Measurements from ENCODE around the gene CDS2.

The CDS2 gene

DNA sequence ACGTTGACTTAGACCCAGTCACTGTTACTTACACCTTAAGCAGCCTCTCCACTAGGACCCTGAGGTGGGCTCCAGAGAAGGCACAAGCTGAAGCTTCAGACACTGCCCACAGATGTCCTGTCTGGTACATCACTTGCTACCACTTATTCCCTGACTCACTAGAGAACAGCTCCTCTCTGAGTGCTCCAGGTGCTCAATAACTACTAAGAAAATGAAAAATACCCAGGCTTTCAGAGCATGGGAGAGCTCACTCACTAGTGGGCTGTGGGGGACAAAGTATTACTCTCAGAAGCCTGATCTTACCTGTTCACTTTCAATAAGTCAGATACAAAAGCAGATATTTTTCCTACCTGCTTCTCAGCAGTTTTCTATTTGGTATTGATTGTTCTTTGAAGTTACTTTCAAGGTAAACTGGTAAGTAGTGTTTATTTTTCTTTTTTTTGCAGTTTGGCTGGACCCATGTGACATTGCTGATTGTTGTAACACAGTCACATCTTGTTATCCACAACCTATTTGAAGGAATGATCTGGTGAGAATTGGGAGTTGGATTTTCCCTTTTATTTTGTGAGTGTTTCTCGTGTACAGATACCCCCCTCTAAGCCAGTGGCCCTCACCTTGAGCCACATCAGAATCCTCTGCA is 55.9 kb downstream of the CDS2 start:
- DNase-seq, result no peak

DNA sequence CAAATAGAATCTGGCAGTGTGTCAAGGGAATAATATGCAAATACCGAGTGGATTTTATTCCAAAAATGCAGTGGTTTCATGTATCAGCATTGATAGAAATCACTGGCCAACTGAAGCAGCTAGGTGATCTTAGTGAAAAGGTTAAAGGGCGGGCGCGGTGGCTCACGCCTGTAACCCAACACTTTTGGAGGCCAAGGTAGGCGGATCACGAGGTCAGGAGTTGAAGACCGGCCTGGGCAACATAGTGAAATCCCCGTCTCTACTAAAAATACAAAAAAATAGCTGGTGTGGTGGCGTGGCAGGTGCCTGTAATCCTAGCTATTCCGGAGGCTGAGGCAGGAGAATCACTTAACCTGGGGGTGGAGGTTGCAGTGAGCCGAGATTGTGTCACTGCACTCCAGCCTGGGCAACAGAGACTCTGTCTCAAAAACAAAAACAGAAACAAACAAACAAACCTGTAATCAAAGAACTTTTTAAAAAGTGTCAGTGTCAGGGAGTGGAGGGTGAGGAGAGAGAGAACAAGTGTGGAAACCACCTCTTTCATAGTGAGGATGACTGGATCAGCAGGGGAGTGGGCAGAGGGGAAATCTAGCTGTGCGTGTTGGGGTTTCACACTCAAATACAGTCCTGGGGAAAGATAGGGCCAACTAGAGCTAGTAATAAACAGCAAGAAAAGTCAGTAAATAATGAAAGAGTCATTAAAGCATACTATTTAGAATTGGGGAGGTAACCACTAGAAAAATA is 57.1 kb downstream of the CDS2 start:
- no peak for DNase-seq

GRCh38 chr20:5184684-5185083 is 57.9 kb downstream of the CDS2 start:
- DNase-seq, result no peak

DNA sequence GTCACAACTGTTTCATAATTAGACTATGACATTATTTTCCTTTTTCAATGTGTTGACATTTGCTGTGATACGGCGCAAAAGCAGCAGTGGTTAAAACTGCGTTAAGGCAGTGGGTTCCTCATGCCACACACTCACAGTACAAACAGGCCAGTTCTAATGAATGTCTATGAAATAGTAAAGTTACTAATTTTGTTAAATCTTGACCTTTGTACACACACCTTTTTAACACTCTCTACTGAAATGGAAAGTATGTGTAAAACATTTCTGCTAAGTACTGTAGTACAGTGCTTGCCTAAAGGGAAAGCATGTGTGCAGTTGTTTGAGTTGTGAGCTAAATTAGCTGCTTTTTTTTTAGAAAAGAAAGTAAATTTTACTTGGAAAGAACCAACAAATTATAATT is 60.3 kb downstream of the CDS2 start:
- no peak for DNase-seq

DNA sequence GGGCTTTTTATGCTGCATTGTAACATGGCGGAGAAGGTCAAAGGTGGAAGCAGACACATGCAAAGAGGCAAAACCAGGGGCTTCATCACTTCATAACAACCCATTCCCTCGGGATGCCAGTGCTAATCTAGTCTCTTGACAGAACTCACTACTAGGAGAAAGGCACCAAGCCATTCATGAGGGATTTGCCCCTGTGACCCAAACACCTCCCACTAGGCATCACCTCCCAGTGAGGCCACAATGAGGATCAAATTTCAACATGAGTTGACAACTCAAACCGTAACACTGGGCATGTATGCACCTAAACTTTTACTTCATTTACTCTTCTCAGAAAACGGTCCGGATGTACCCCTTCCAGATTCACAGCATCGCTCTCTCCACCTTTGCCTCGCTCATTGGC is 61.9 kb downstream of the CDS2 start:
- no peak for DNase-seq

DNA sequence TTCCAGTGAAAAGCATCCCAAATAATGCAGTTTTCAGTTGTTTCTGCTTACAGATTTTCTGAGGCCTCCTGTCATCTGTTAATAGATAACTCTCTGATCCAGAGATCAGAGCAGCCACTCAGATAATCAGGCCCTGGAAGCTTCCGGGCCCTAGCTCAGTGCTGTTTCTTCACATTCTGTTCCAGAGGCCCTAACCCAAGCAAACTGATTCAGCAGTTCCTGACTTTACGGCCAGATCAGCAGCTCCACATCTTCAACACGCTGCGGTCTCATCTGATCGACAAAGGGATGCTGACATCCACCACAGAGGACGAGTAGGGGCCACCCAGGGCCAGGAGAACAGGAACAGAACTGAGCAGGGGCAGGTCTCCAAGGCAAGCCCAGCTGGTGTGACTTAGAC is 63.1 kb downstream of the CDS2 start:
- no peak for DNase-seq

- DNase-seq, result no peak
Observed at GRCh38 chr20:5190444-5190843, 63.6 kb downstream of the CDS2 start.

GRCh38 chr20:5191829-5192569 is 65.2 kb downstream of the CDS2 start:
- peak; percentile 52 to 75 for DNase-seq

- DNase-seq, result no peak
Observed at GRCh38 chr20:5192570-5193431, 66.0 kb downstream of the CDS2 start.

- no peak for DNase-seq
Observed at GRCh38 chr20:5195655-5196054, 68.8 kb downstream of the CDS2 start.

- no peak for DNase-seq
Observed at GRCh38 chr20:5196149-5196548, 69.3 kb downstream of the CDS2 start.

DNA sequence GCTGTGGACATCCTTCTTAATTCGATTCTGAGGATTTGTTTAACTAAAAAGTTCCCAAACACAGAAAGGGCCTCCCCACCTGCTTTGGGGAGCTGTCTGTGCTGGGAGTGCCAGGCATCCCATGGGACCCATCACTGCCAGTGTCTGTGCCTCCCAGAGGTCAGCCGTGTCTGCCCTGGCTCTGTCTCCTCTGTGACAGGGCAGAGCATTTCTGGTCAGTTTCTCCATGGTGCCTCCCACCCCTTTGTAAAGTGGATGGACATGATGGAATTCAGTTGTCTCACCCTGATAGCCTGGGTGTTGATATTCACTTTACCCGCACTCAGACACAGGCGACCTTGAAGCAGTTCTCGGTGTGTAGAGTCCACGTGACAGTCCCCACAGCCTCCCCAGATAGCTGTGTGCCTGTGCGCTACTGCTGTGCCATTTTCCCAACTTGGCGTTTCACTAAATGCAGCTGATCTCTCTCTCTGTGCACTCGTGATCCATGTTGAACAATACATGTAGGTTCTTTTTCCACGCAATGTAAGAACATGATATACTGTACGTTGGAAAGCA is 70.5 kb downstream of the CDS2 start:
- no peak for DNase-seq

DNA sequence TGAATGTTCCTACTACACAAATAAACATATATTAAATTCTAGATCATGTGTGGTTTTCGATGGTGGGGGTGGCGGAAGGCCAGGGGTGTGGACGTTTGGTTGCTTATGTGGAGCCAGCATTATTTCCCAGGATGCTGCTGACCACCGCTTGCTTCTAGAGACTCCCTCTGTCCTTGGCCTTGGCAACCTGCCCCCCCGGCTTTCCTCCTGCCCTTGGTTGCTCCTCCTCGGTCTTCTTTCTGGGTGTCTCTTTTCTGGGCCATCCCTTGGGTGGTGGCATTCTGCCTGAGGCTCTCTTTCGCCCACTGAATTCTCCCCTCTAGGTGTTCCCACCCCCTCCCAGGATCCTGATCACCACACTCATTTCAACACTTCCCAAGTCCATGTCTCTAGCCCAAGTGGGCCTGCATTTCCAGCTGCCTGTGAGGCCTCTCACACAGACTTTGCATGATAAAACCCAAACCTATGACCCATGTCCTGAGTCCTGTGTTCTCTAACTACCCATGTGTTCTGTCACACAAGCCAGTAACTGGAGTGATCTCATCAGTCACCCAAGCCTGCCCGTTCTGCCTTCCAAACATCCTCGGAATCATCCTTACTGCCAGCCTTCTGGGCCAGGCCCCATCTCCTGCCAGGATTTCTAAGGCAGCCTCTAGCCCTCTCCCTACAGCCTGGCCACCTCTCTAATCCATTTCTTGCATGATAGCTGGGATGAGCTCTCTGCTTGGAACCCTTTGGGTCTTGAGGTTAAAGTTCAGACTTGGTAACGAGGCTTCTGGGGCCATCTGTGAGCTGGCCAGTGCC is 71.2 kb downstream of the CDS2 start:
- no peak for DNase-seq

GRCh38 chr20:5198651-5198924 is 71.8 kb downstream of the CDS2 start:
- no peak for DNase-seq

DNA sequence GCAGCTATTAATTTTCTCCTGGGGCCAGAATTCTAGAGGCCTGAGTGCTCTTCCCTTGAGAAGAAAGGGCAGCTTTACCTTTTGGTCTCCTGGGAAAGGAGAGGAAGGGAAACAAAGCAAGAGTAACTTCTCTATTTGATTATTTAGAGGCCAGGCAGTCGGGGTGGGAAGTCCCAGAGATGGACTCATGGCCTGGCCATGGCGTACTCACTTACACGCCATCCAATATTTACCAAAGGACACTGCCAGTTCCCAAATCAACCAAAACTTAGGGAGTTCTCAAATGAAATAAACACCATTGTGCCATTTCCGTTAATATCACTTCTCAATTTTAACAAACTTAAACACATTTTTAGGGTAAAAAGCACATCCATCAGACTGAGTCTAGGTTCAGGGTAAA is 76.6 kb downstream of the CDS2 start:
- DNase-seq, result no peak

GRCh38 chr20:5205348-5206210 is 78.8 kb downstream of the CDS2 start:
- peak; percentile 44 to 88 for DNase-seq

DNA sequence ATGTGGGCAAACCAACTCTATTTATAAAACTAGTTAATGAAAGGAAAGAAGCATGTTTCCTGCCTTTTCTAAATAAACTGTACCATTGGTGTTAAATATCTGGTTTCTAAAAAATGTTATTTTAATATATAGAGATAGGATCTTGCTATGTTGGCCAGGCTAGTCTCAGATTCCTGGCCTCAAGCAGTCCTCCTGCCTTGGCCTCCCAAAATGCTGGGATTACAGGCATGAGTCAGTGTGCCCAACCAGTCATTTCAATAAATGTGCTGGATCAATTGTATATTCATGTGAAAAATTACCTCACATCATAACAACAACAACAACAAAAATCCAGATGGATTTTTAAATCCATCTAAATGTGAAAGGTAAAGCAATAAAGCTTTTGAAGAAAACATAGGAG is 80.3 kb downstream of the CDS2 start:
- DNase-seq, result no peak

GRCh38 chr20:5211803-5212714 is 85.3 kb downstream of the CDS2 start:
- DNase-seq, result no peak

GRCh38 chr20:5212907-5213487 is 86.2 kb downstream of the CDS2 start:
- no peak for DNase-seq

- DNase-seq, result no peak
Observed at GRCh38 chr20:5214826-5215225, 88.0 kb downstream of the CDS2 start.

Data from inflammatory macrophage treated with lipopolysaccharide for 1 hour (primary cell).